Measurements from ENCODE around the gene RNF13.

GRCh38 chr3:149977386-149977785 lies 164.4 kb downstream of the RNF13 start:
- TF ChIP-seq CTCF (IDR thresholded peaks at IDR 0.05) (no peak), EZH2 (IDR thresholded peaks at IDR 0.05; ENCODE audit: borderline replicate concordance, insufficient read depth, low read depth, low read length, poor library complexity, severe bottlenecking) (no peak)
